ENCODE measurements around the gene EVC2.

EVC2 gene

DNA sequence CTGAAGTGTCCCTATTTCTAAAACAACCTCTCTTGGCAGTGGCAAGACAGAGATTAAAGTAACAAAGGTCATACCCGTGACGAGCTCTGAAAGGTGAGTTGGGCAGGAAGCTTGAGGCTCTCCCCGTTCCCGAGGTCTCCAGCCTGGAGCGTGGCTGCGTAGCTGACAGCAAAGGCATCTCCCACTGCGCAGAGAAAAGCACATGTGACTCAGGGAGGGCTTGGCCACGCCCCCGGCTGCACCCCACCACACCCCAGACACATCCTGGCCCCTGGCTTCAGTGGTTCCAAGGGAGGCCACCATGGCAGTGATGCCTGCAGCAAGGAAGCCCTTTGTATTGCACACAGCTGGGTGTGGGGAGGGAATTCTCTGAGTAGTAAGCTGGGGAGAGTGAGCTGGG, 23.1 kb downstream of the EVC2 start:
- H3K9ac ChIP-seq (ENCODE audit: low read depth in 1 of 2, low read length in 2 of 2) = no peak overlapping the region
- peaks cover 5 to 11% of the 10 kb centered on the region in 2 donors for H3K36me3 ChIP-seq (ENCODE audit: control insufficient read depth in 2 of 2, insufficient read depth in 2 of 2, low read length in 2 of 2)
- H3K27ac ChIP-seq (ENCODE audit: low read depth in 2 of 2, low read length in 2 of 2) = no peak overlapping the region
- H3K9me3 ChIP-seq (ENCODE audit: control insufficient read depth in 2 of 2, low read length in 2 of 2) = no peaks in the 10 kb centered on the region
- no peaks in the 10 kb centered on the region for H3K27me3 ChIP-seq (ENCODE audit: control insufficient read depth in 2 of 2, insufficient read depth in 2 of 2, low read length in 2 of 2)
- no peaks in the 10 kb centered on the region for H3K4me1 ChIP-seq (ENCODE audit: control insufficient read depth in 2 of 2, insufficient read depth in 2 of 2, low read length in 2 of 2)
- no peak overlapping the region for H3K4me3 ChIP-seq (ENCODE audit: low read length in 2 of 2)

DNA sequence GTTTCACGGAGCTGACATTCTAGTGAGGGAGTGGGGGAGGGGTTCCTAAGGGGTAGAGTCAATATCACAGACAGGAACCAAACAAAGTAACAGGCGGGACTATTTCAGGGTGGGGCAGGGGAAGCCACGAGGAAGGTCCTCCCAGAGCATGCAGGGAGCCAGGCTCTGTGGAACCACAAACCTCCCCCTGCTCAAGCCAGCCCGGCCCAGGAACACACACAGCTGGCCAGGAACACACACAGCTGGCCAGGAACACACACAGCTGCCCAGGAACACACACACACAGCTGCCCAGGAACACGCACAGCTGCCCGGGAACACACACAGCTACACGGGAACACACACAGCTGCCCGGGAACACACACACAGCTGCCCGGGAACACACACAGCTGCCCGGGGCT, 24.8 kb downstream of the EVC2 start:
- Histone ChIP-seq H3K27me3 (ENCODE audit: control insufficient read depth in 2 of 2, insufficient read depth in 2 of 2, low read length in 2 of 2) (no peaks in the 10 kb centered on the region), H3K4me1 (ENCODE audit: control insufficient read depth in 2 of 2, insufficient read depth in 2 of 2, low read length in 2 of 2) (no peaks in the 10 kb centered on the region), H3K9me3 (ENCODE audit: control insufficient read depth in 2 of 2, low read length in 2 of 2) (no peaks in the 10 kb centered on the region), H3K9ac (ENCODE audit: low read depth in 1 of 2, low read length in 2 of 2) (no peak overlapping the region), H3K4me3 (ENCODE audit: low read length in 2 of 2) (no peak overlapping the region), H3K36me3 (ENCODE audit: control insufficient read depth in 2 of 2, insufficient read depth in 2 of 2, low read length in 2 of 2) (peaks cover 2 to 11% of the 10 kb centered on the region in 2 donors), H3K27ac (ENCODE audit: low read depth in 2 of 2, low read length in 2 of 2) (no peak overlapping the region)

DNA sequence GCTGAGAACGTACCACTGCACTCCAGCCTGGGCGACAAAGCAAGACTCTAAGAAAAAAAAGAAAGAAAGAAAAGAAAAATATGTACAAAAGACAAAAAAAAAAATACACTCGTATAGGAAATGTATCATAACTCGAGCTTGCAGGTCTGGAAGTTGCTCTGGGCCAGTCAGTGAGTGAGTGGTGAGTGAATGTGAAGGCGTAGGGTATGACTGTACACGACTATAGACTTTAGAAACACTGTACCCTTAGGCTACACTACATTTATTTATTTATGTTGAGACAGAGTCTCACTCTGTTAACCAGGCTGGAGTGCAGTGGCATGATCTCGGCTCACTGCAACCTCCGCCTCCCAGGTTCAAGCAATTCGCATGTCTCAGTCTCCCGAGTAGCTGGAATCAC, 29.4 kb downstream of the EVC2 start:
- Histone ChIP-seq H3K27ac (ENCODE audit: low read depth in 2 of 2, low read length in 2 of 2) (no peak overlapping the region), H3K4me3 (ENCODE audit: low read length in 2 of 2) (no peak overlapping the region), H3K4me1 (ENCODE audit: control insufficient read depth in 2 of 2, insufficient read depth in 2 of 2, low read length in 2 of 2) (no peaks in the 10 kb centered on the region), H3K9me3 (ENCODE audit: control insufficient read depth in 2 of 2, low read length in 2 of 2) (no peaks in the 10 kb centered on the region), H3K36me3 (ENCODE audit: control insufficient read depth in 2 of 2, insufficient read depth in 2 of 2, low read length in 2 of 2) (no peaks in the 10 kb centered on the region), H3K9ac (ENCODE audit: low read depth in 1 of 2, low read length in 2 of 2) (no peak overlapping the region), H3K27me3 (ENCODE audit: control insufficient read depth in 2 of 2, insufficient read depth in 2 of 2, low read length in 2 of 2) (no peaks in the 10 kb centered on the region)

DNA sequence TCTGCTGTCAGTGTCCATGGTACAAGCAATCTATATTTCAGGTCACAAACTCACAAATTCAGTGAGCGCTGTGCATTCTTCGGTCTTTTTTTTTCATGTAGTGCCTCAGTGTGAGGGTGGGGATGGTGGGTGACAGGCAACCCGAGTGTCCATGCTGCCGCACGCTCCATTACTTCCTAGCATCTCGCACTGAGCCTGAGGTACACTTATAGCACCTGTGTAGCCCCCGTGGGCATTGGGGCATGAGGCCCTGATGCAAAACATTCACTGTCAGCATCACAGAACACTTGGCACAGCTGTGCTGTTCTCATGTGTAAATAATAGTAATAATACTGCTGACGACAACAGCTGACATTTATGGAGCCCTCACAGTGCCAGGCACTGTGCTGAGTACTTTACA, 31.6 kb downstream of the EVC2 start:
- Histone ChIP-seq H3K9ac (ENCODE audit: low read depth in 1 of 2, low read length in 2 of 2) (no peak overlapping the region), H3K27ac (ENCODE audit: low read depth in 2 of 2, low read length in 2 of 2) (no peak overlapping the region), H3K36me3 (ENCODE audit: control insufficient read depth in 2 of 2, insufficient read depth in 2 of 2, low read length in 2 of 2) (no peaks in the 10 kb centered on the region), H3K4me3 (ENCODE audit: low read length in 2 of 2) (no peak overlapping the region), H3K9me3 (ENCODE audit: control insufficient read depth in 2 of 2, low read length in 2 of 2) (no peaks in the 10 kb centered on the region), H3K27me3 (ENCODE audit: control insufficient read depth in 2 of 2, insufficient read depth in 2 of 2, low read length in 2 of 2) (no peaks in the 10 kb centered on the region), H3K4me1 (ENCODE audit: control insufficient read depth in 2 of 2, insufficient read depth in 2 of 2, low read length in 2 of 2) (no peaks in the 10 kb centered on the region)

- Histone ChIP-seq H3K4me1 (ENCODE audit: control insufficient read depth in 2 of 2, insufficient read depth in 2 of 2, low read length in 2 of 2) (no peaks in the 10 kb centered on the region), H3K27ac (ENCODE audit: low read depth in 2 of 2, low read length in 2 of 2) (no peak overlapping the region), H3K27me3 (ENCODE audit: control insufficient read depth in 2 of 2, insufficient read depth in 2 of 2, low read length in 2 of 2) (no peaks in the 10 kb centered on the region), H3K9me3 (ENCODE audit: control insufficient read depth in 2 of 2, low read length in 2 of 2) (peaks cover 0 to 3% of the 10 kb centered on the region in 2 donors), H3K4me3 (ENCODE audit: low read length in 2 of 2) (no peak overlapping the region), H3K36me3 (ENCODE audit: control insufficient read depth in 2 of 2, insufficient read depth in 2 of 2, low read length in 2 of 2) (no peaks in the 10 kb centered on the region), H3K9ac (ENCODE audit: low read depth in 1 of 2, low read length in 2 of 2) (no peak overlapping the region)
Observed at GRCh38 chr4:5666741-5667140, 41.6 kb downstream of the EVC2 start.

DNA sequence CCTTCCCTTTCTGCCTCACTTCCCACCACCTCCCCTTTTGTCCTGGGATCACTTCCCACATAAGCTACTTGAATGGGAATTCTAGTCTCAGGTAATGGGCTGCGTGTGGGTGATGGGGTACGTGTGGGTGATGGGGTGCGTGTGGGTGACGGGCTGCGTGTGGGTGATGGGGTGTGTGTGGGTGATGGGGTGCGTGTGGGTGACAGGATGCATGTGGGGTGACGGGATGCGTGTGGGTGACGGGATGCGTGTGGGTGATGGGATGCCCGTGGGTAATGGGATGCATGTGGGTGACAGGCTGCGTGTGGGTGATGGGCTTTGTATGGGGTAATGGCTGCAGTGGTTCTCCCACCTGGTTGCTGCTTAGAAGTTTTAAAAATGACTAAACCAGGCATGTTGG, 43.6 kb downstream of the EVC2 start:
- no peaks in the 10 kb centered on the region for H3K9me3 ChIP-seq (ENCODE audit: control insufficient read depth in 2 of 2, low read length in 2 of 2)
- H3K9ac ChIP-seq (ENCODE audit: low read depth in 1 of 2, low read length in 2 of 2) = no peak overlapping the region
- no peaks in the 10 kb centered on the region for H3K36me3 ChIP-seq (ENCODE audit: control insufficient read depth in 2 of 2, insufficient read depth in 2 of 2, low read length in 2 of 2)
- no peaks in the 10 kb centered on the region for H3K27me3 ChIP-seq (ENCODE audit: control insufficient read depth in 2 of 2, insufficient read depth in 2 of 2, low read length in 2 of 2)
- H3K4me1 ChIP-seq (ENCODE audit: control insufficient read depth in 2 of 2, insufficient read depth in 2 of 2, low read length in 2 of 2) = no peaks in the 10 kb centered on the region
- H3K27ac ChIP-seq (ENCODE audit: low read depth in 2 of 2, low read length in 2 of 2) = no peak overlapping the region
- H3K4me3 ChIP-seq (ENCODE audit: low read length in 2 of 2) = no peak overlapping the region

DNA sequence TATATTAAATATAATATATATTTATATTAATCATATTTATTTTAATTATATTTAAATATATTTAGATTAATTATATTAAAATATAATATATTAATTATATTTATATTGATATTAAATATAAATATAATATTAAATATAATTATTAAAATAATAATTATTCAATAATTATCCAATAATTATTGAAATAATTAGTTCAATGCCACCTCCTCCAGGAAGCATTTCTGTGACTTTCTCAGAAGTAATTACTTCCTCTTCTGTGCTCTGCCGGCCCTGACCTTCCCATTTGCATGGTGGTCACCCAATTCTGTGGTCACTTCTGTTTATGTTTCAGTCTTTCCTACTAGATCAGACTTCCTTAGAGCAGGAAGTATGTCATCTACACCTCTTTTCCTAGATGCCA, 45.8 kb downstream of the EVC2 start:
- no peak overlapping the region for H3K9ac ChIP-seq (ENCODE audit: low read depth in 1 of 2, low read length in 2 of 2)
- no peaks in the 10 kb centered on the region for H3K27me3 ChIP-seq (ENCODE audit: control insufficient read depth in 2 of 2, insufficient read depth in 2 of 2, low read length in 2 of 2)
- no peaks in the 10 kb centered on the region for H3K4me1 ChIP-seq (ENCODE audit: control insufficient read depth in 2 of 2, insufficient read depth in 2 of 2, low read length in 2 of 2)
- no peaks in the 10 kb centered on the region for H3K9me3 ChIP-seq (ENCODE audit: control insufficient read depth in 2 of 2, low read length in 2 of 2)
- no peak overlapping the region for H3K4me3 ChIP-seq (ENCODE audit: low read length in 2 of 2)
- H3K27ac ChIP-seq (ENCODE audit: low read depth in 2 of 2, low read length in 2 of 2) = no peak overlapping the region
- H3K36me3 ChIP-seq (ENCODE audit: control insufficient read depth in 2 of 2, insufficient read depth in 2 of 2, low read length in 2 of 2) = no peaks in the 10 kb centered on the region

DNA sequence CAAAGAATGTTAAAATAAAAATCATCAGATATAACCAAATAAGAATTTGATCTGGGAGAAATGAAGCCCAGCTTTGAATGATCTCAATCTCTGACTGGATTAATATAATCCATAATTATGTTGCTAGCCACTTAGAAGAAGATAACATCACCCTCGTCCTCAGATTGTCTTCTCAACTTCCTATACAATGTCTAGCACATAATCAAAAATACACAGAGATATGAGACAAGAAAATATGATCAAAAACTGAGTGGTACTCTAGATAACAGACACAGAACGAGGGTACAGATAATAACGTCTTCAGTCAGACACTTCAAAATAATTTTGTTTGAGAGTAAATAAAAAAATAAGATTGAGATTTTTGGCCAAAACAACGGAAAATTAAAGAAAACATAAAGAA, 47.1 kb downstream of the EVC2 start:
- Histone ChIP-seq H3K4me3 (ENCODE audit: low read length in 2 of 2) (no peak overlapping the region), H3K4me1 (ENCODE audit: control insufficient read depth in 2 of 2, insufficient read depth in 2 of 2, low read length in 2 of 2) (no peaks in the 10 kb centered on the region), H3K36me3 (ENCODE audit: control insufficient read depth in 2 of 2, insufficient read depth in 2 of 2, low read length in 2 of 2) (no peaks in the 10 kb centered on the region), H3K27me3 (ENCODE audit: control insufficient read depth in 2 of 2, insufficient read depth in 2 of 2, low read length in 2 of 2) (no peaks in the 10 kb centered on the region), H3K9ac (ENCODE audit: low read depth in 1 of 2, low read length in 2 of 2) (no peak overlapping the region), H3K27ac (ENCODE audit: low read depth in 2 of 2, low read length in 2 of 2) (no peak overlapping the region), H3K9me3 (ENCODE audit: control insufficient read depth in 2 of 2, low read length in 2 of 2) (no peaks in the 10 kb centered on the region)

DNA sequence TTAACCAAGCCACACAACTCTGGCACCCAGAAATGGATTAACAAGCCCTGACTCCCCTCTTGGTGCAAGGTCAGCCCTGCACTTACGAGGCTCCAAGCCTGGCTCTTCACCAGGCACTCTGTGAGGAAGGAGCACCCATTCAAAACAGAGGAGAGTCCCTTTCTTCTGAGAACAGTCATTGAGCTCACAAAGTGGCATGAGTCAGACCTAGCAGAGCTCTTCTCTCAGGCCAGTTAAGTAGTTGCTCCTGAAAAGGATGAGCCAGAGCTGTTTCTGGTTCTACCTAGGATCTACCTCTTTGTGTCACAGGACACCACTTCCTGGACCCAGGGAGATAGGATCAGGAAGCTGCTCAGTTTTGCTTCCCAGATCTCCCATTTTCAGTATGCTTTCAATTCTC, 48.2 kb downstream of the EVC2 start:
- Histone ChIP-seq H3K9me3 (ENCODE audit: control insufficient read depth in 2 of 2, low read length in 2 of 2) (no peaks in the 10 kb centered on the region), H3K4me3 (ENCODE audit: low read length in 2 of 2) (no peak overlapping the region), H3K4me1 (ENCODE audit: control insufficient read depth in 2 of 2, insufficient read depth in 2 of 2, low read length in 2 of 2) (no peaks in the 10 kb centered on the region), H3K27ac (ENCODE audit: low read depth in 2 of 2, low read length in 2 of 2) (no peak overlapping the region), H3K27me3 (ENCODE audit: control insufficient read depth in 2 of 2, insufficient read depth in 2 of 2, low read length in 2 of 2) (no peaks in the 10 kb centered on the region), H3K36me3 (ENCODE audit: control insufficient read depth in 2 of 2, insufficient read depth in 2 of 2, low read length in 2 of 2) (no peaks in the 10 kb centered on the region), H3K9ac (ENCODE audit: low read depth in 1 of 2, low read length in 2 of 2) (no peak overlapping the region)

- H3K27ac ChIP-seq (ENCODE audit: low read depth in 2 of 2, low read length in 2 of 2) = no peak overlapping the region
- H3K4me1 ChIP-seq (ENCODE audit: control insufficient read depth in 2 of 2, insufficient read depth in 2 of 2, low read length in 2 of 2) = no peaks in the 10 kb centered on the region
- H3K9me3 ChIP-seq (ENCODE audit: control insufficient read depth in 2 of 2, low read length in 2 of 2) = no peaks in the 10 kb centered on the region
- no peaks in the 10 kb centered on the region for H3K36me3 ChIP-seq (ENCODE audit: control insufficient read depth in 2 of 2, insufficient read depth in 2 of 2, low read length in 2 of 2)
- no peaks in the 10 kb centered on the region for H3K27me3 ChIP-seq (ENCODE audit: control insufficient read depth in 2 of 2, insufficient read depth in 2 of 2, low read length in 2 of 2)
- H3K9ac ChIP-seq (ENCODE audit: low read depth in 1 of 2, low read length in 2 of 2) = no peak overlapping the region
- no peak overlapping the region for H3K4me3 ChIP-seq (ENCODE audit: low read length in 2 of 2)
Observed at GRCh38 chr4:5658974-5659373, 49.4 kb downstream of the EVC2 start.

DNA sequence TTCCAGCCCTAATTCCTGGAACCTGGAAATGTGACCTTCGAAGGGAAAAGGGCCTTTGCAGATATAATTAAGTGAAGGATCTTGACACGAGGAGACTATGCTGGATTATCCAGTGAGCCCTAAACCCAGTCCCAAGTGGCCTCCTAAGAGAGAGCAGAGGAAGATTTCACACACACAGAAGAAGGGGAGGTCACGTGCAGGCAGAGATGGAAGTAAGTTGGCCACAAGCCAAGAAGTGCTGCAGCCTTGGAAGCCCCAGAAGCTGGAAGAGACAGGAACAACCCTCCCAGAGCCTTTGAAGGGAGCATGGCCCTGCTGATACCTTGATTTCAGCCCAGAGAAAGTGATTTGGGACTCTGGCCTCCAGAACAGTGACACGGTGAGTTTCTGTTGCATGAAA, 51.9 kb downstream of the EVC2 start:
- Histone ChIP-seq H3K27ac (ENCODE audit: low read depth in 2 of 2, low read length in 2 of 2) (no peak overlapping the region), H3K9me3 (ENCODE audit: control insufficient read depth in 2 of 2, low read length in 2 of 2) (no peaks in the 10 kb centered on the region), H3K9ac (ENCODE audit: low read depth in 1 of 2, low read length in 2 of 2) (no peak overlapping the region), H3K4me1 (ENCODE audit: control insufficient read depth in 2 of 2, insufficient read depth in 2 of 2, low read length in 2 of 2) (no peaks in the 10 kb centered on the region), H3K4me3 (ENCODE audit: low read length in 2 of 2) (no peak overlapping the region), H3K27me3 (ENCODE audit: control insufficient read depth in 2 of 2, insufficient read depth in 2 of 2, low read length in 2 of 2) (no peaks in the 10 kb centered on the region), H3K36me3 (ENCODE audit: control insufficient read depth in 2 of 2, insufficient read depth in 2 of 2, low read length in 2 of 2) (peaks cover 0 to 4% of the 10 kb centered on the region in 2 donors)
